Testis (tissue), 2 donors: ENCODE results near the gene CMPK2.

Experiments
- POLR2A ChIP-seq: fragments of 450-650 bp; IDR thresholded peaks from one replicate; pipeline ENCODE4 v1.6.1; 2017; ENCODE audit warnings: antibody characterized with exemption, mild to moderate bottlenecking, moderate library complexity
- TF ChIP-seq, protein P1 (sequence below), 3 experiments: fragments of 450-650 bp in 2 of 3; fragments of 200-600 bp in 1 of 3; sonication (generic) in 1 of 3; IDR thresholded peaks; one replicate each; pipeline ENCODE4 v1.5.1; 2016 to 2019; ENCODE audit warnings: antibody characterized with exemption in 3 of 3, mild to moderate bottlenecking in 2 of 3, moderate library complexity in 1 of 3

- TF ChIP-seq, protein P1, sequence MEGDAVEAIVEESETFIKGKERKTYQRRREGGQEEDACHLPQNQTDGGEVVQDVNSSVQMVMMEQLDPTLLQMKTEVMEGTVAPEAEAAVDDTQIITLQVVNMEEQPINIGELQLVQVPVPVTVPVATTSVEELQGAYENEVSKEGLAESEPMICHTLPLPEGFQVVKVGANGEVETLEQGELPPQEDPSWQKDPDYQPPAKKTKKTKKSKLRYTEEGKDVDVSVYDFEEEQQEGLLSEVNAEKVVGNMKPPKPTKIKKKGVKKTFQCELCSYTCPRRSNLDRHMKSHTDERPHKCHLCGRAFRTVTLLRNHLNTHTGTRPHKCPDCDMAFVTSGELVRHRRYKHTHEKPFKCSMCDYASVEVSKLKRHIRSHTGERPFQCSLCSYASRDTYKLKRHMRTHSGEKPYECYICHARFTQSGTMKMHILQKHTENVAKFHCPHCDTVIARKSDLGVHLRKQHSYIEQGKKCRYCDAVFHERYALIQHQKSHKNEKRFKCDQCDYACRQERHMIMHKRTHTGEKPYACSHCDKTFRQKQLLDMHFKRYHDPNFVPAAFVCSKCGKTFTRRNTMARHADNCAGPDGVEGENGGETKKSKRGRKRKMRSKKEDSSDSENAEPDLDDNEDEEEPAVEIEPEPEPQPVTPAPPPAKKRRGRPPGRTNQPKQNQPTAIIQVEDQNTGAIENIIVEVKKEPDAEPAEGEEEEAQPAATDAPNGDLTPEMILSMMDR (IDR thresholded peaks at IDR 0.05), result no peak
- TF ChIP-seq POLR2A, result no peak
Measured at GRCh38 chr2:6914828-6915227, 49.1 kb upstream of the CMPK2 start.
